ENCODE data around the gene MED26. TPM values are rescaled to one million over a fixed set of nuclear protein-coding genes. Genes with fewer than 3 reads are reported as not detected.

MED26 gene
- polyA plus RNA-seq, 1 donor = 8.6 TPM

- DNase-seq = no peak
Measured at GRCh38 chr19:16535381-16535780, 92.6 kb downstream of the MED26 start.

- DNase-seq = no peak
Measured at GRCh38 chr19:16532440-16533234, 95.4 kb downstream of the MED26 start.

- DNase-seq = no peak
Measured at GRCh38 chr19:16531380-16531669, 96.7 kb downstream of the MED26 start.

- DNase-seq = no peak
Measured at GRCh38 chr19:16530540-16531379, 97.2 kb downstream of the MED26 start.

GRCh38 chr19:16529466-16530144 lies 98.4 kb downstream of the MED26 start:
- no peak for DNase-seq

- no peak for DNase-seq
Measured at GRCh38 chr19:16527971-16528521, 100.0 kb downstream of the MED26 start.

GRCh38 chr19:16527334-16527935 lies 100.6 kb downstream of the MED26 start:
- no peak for DNase-seq

- DNase-seq = no peak
Measured at GRCh38 chr19:16525751-16526481, 102.1 kb downstream of the MED26 start.

- no peak for DNase-seq
Measured at GRCh38 chr19:16524991-16525734, 102.8 kb downstream of the MED26 start.

Other genes with a start within 250 kb of the MED26 start
- gene EPS15L1, start 156.2 kb downstream of the MED26 start, polyA plus RNA-seq (ENCODE audit: insufficient read length) = 26.4 TPM
- not detected for gene CALR3, start 132.0 kb downstream of the MED26 start, polyA plus RNA-seq (ENCODE audit: insufficient read length)
- 6.2 TPM for gene C19orf44, start 131.8 kb downstream of the MED26 start, polyA plus RNA-seq (ENCODE audit: insufficient read length)
- 41.1 TPM for gene CHERP, start 85.8 kb downstream of the MED26 start, polyA plus RNA-seq (ENCODE audit: insufficient read length)
- gene SLC35E1, start 55.8 kb downstream of the MED26 start, polyA plus RNA-seq (ENCODE audit: insufficient read length) = 32.3 TPM
- gene SMIM7, start 31.9 kb upstream of the MED26 start, polyA plus RNA-seq (ENCODE audit: insufficient read length) = 52.2 TPM
- gene TMEM38A, start 32.9 kb upstream of the MED26 start, polyA plus RNA-seq (ENCODE audit: insufficient read length) = 159 TPM
- 0.14 TPM for gene NWD1, start 91.6 kb upstream of the MED26 start, polyA plus RNA-seq (ENCODE audit: insufficient read length)
- 43.5 TPM for gene SIN3B, start 201.2 kb upstream of the MED26 start, polyA plus RNA-seq (ENCODE audit: insufficient read length)

All from hindlimb muscle (tissue), 1 donor.